IPS-20b (cell line): ENCODE results near the gene RCOR3.
"Not testable (repeated sequence)": the region's sequence is repeated elsewhere in the genome, so short reads cannot be mapped to it uniquely, and the experiment has no call there.

ENCODE experiments used
- H3K27ac ChIP-seq: one replicate; pipeline ENCODE4 v1.5.1; 2013; ENCODE audit warnings: low read length
- H3K27me3 ChIP-seq: 2 replicates; pipeline ENCODE4 v1.6.1; 2013; ENCODE audit warnings: mild to moderate bottlenecking, low read length, inconsistent platforms; ENCODE audit not compliant: insufficient read depth
- H3K36me3 ChIP-seq: 2 replicates; pipeline ENCODE4 v1.6.1; 2013; ENCODE audit warnings: low read depth, mild to moderate bottlenecking, inconsistent platforms, low read length, moderate library complexity; ENCODE audit not compliant: insufficient read depth
- H3K4me1 ChIP-seq: 2 replicates; pipeline ENCODE4 v1.6.1; 2013; ENCODE audit warnings: mild to moderate bottlenecking, control low read depth, inconsistent platforms, low read length, moderate library complexity; ENCODE audit not compliant: insufficient read depth
- H3K4me3 ChIP-seq: 2 replicates; pipeline ENCODE4 v1.5.1; 2013; ENCODE audit warnings: mild to moderate bottlenecking, low read length, inconsistent platforms
- H3K9ac ChIP-seq: 2 replicates; pipeline ENCODE4 v1.6.1; 2013; ENCODE audit warnings: low read depth, mild to moderate bottlenecking, inconsistent platforms, low read length, moderate library complexity
- H3K9me3 ChIP-seq: 2 replicates; pipeline ENCODE4 v1.6.1; 2013; ENCODE audit warnings: mild to moderate bottlenecking, low read depth, low read length, inconsistent platforms; ENCODE audit not compliant: insufficient read depth

The RCOR3 gene

GRCh38 chr1:211349741-211350140, 90.6 kb downstream of the RCOR3 start:
- no peaks in the 10 kb centered on the region for H3K27me3 ChIP-seq
- peaks cover 5% of the 10 kb centered on the region; the same call in 1 of the 2 replicates for H3K36me3 ChIP-seq
- no peak overlapping the region for H3K9ac ChIP-seq
- H3K4me1 ChIP-seq: peaks cover 11% of the 10 kb centered on the region; the same call in 1 of the 2 replicates
- peaks cover 8% of the 10 kb centered on the region for H3K9me3 ChIP-seq
- no peak overlapping the region for H3K4me3 ChIP-seq
- no peak overlapping the region for H3K27ac ChIP-seq

DNA sequence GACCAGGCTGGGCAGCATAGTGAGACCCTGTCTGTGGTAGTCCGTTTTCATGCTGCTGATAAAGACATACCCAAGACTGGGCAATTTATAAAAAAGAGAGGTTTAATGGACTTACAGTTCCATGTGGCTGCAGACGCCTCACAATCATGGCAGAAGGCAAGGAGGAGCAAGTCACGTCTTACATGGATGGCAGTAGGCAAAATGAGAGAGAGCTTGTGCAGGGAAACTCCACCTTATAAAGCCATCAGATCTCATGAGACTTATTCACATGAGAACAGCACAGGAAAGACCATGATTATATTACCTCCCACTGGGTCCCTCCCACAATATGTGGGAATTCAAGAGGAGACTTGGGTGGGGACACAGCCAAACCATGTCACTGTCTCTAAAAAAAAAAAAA, 92.9 kb downstream of the RCOR3 start:
- not testable (repeated sequence) for H3K9ac ChIP-seq, H3K4me3 ChIP-seq, H3K27me3 ChIP-seq, H3K9me3 ChIP-seq, H3K4me1 ChIP-seq, H3K27ac ChIP-seq
- H3K36me3 ChIP-seq: peaks cover 22% of the 10 kb centered on the region; the same call in 1 of the 2 replicates

DNA sequence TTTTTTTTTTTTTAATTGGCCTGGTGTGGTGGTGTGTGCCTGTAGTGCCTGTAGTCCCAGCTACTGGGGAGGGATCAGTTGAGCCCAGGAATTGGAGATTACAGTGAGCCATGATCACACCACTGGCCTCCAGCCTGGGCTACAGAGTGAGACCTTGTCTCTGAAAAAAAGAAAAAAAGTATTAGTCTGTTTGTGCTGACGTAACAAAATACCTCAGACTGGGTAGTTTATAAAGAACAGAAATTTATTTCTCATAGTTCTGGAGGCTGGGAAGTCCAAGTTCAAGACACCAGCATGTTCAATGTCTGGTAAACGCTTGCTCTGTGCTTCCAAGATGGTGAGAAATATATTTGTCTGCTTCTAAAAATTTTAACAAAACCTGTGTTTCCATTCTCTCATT, 93.3 kb downstream of the RCOR3 start:
- Histone ChIP-seq H3K27ac (no peak overlapping the region), H3K9ac (no peak overlapping the region), H3K4me3 (no peak overlapping the region)

GRCh38 chr1:211352985-211353515, 93.9 kb downstream of the RCOR3 start:
- Histone ChIP-seq H3K27ac (no peak overlapping the region), H3K4me1 (no peaks in the 10 kb centered on the region), H3K9me3 (peaks cover 8% of the 10 kb centered on the region), H3K9ac (no peak overlapping the region), H3K36me3 (peaks cover 31% of the 10 kb centered on the region), H3K4me3 (no peak overlapping the region), H3K27me3 (no peaks in the 10 kb centered on the region)

More for the DNA sequence above, 93.3 kb downstream of the RCOR3 start:
- H3K9me3 ChIP-seq: peaks cover 8% of the 10 kb centered on the region
- peaks cover 26% of the 10 kb centered on the region for H3K36me3 ChIP-seq
- H3K4me1 ChIP-seq: no peaks in the 10 kb centered on the region
- no peaks in the 10 kb centered on the region for H3K27me3 ChIP-seq

DNA sequence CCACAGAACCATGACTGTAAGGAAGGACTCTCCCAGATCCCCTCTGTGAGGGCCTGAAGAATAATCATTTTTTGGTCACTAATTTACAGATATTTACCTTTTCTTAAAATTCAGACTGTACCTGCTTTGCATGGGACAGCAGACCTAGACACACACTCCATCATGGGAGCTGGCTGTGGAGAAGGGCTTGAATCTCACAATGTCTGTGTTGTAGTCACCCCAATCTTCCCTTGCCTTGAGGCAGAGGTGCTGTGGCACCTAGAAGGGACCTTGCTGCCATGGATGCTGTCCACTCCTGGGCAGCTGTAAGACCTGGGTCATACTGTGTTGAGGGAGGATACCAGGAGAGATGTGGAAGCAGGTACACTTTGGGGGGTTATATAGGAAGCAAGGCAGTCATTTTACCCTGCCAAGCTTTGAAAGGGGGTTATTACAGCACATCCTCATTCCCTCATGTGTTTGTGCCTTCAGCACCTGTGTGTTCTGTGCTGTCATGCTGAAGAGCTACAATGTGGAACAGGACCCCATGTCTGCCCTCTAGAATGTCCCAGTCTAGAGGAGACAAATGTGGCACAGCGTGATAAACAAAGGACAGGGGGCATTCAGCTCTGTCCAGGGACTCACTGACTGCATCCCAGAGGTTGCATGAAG, 94.5 kb downstream of the RCOR3 start:
- Histone ChIP-seq H3K27ac (no peak overlapping the region), H3K36me3 (peaks cover 31% of the 10 kb centered on the region), H3K4me1 (no peaks in the 10 kb centered on the region), H3K9ac (no peak overlapping the region), H3K27me3 (no peaks in the 10 kb centered on the region), H3K9me3 (peaks cover 8% of the 10 kb centered on the region), H3K4me3 (no peak overlapping the region)

DNA sequence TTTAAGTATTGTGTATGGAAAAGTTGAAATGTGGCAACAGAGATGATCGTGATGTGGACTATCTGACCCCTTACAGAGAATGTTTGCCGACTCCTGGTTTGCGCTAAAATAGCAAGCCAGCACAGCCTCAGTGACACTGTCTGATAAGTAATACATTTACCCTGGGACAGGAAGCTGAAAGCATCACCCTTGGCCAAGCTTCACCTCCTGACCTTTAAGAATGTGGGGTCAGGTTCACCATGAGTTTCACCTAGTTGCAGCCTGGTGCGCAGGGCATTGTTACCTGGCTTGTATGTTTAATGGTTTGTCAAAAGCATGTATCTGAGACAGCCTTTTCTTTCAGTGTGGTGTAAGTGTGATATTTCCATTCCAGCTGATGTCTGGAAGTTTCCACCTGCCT, 96.7 kb downstream of the RCOR3 start:
- Histone ChIP-seq H3K36me3 (peaks cover 43% of the 10 kb centered on the region), H3K4me3 (no peak overlapping the region)

DNA sequence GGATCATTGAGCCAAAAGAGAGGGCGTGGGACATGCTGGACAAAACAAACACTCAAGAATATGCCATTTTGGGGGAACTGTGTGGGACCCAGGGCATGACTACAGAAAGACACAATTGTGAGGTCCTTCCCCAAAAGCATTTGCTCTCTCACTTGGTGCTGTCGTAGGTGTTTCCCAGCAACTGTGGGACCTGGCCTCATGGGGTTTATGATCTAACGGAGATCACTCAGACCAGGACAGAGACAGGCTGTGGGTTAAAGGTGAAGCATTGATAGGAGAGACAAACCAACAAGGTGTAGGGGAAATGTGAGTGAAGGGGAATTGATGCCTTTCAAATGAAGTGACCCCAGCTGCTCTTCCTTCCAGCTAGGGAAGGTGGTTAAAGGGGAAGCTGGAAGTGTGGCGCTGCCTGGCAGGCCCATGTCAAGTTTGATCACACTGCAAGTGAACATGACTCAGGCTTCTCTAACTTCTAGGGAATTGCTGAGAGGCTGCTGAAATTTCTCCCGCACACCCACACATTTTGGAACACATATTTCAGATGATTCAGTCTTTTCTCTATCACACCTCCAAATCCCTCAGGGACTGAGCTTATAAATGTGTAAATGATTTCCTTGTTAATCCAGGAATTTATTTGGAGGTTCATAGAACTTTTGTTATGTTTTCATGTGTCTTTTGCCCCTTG, 97.7 kb downstream of the RCOR3 start:
- Histone ChIP-seq H3K36me3 (peaks cover 45% of the 10 kb centered on the region), H3K27me3 (no peaks in the 10 kb centered on the region), H3K9me3 (peaks cover 3% of the 10 kb centered on the region), H3K27ac (no peak overlapping the region), H3K4me1 (no peaks in the 10 kb centered on the region), H3K4me3 (no peak overlapping the region), H3K9ac (no peak overlapping the region)

More for the DNA sequence above, 96.7 kb downstream of the RCOR3 start:
- Histone ChIP-seq H3K27ac (no peak overlapping the region), H3K4me1 (no peaks in the 10 kb centered on the region), H3K9me3 (peaks cover 8% of the 10 kb centered on the region), H3K9ac (no peak overlapping the region), H3K27me3 (no peaks in the 10 kb centered on the region)

DNA sequence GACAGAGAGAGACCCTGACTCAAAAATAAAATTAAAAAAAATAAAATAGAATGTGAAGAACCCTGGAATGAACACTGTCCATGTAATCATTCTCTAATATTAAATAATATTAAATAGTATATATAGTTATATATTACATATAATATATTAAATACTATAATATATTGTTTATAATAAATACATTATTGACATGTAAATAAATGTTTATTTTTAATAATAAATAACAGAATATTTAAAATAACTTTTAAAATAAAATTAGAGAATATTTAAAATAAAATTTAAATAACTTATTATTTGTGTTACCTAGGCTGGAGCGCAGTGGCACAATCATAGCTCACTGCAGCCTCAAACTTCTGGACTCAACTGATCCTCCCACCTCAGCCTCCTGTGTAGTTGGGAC, 99.5 kb downstream of the RCOR3 start:
- Histone ChIP-seq H3K9ac (no peak overlapping the region), H3K36me3 (peaks cover 42% of the 10 kb centered on the region), H3K27me3 (no peaks in the 10 kb centered on the region), H3K4me3 (no peak overlapping the region), H3K9me3 (no peaks in the 10 kb centered on the region), H3K27ac (no peak overlapping the region), H3K4me1 (no peaks in the 10 kb centered on the region)

DNA sequence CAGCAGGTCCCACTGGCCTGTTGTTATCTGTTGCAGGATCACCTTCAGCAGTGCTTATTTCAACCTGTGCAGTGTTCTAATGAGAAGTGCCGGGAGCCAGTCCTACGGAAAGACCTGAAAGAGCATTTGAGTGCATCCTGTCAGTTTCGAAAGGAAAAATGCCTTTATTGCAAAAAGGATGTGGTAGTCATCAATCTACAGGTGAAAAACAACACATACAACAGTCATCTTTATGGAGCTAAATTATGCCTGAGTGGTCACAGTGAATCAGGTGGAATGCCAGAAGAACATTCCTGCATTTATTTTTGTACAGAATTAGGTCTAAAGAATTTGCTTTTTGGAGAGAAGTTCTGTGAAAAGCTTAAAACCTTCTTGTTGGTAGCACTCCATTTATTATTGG, 100.7 kb downstream of the RCOR3 start:
- peaks cover 40% of the 10 kb centered on the region for H3K36me3 ChIP-seq
- no peaks in the 10 kb centered on the region for H3K4me1 ChIP-seq
- H3K4me3 ChIP-seq: no peak overlapping the region
- no peak overlapping the region for H3K27ac ChIP-seq
- H3K9me3 ChIP-seq: no peaks in the 10 kb centered on the region
- no peak overlapping the region for H3K9ac ChIP-seq
- H3K27me3 ChIP-seq: no peaks in the 10 kb centered on the region

- Histone ChIP-seq H3K27me3 (no peaks in the 10 kb centered on the region), H3K36me3 (peaks cover 42% of the 10 kb centered on the region), H3K4me3 (no peak overlapping the region), H3K9me3 (no peaks in the 10 kb centered on the region), H3K4me1 (no peaks in the 10 kb centered on the region), H3K27ac (no peak overlapping the region), H3K9ac (no peak overlapping the region)
Observed at GRCh38 chr1:211361202-211361601, 102.0 kb downstream of the RCOR3 start.
